HepG2 (cell line): ENCODE results near the gene OTOP3. TPM values are rescaled to one million over a fixed set of nuclear protein-coding genes. Genes with fewer than 3 reads are reported as not detected.

Source experiments
- ATAC-seq: fragments of 200-7000 bp; cut with Tn5 transposase; 3 replicates; pipeline ENCODE4 v1.9.1; 2020; ENCODE audit warnings: mild to moderate bottlenecking, moderate library complexity
- BruUV-seq: library from RNA; stranded (reverse); fragments of 400-500 nt; replicated peaks from 2 replicates; lab custom pipeline; 2021; lab: Mats Ljungman, UMichigan
- CTCF ChIA-PET: fragments of 300-600 bp; formaldehyde crosslinking; extraction: SDS; loops from one replicate; lab custom pipeline; 2021; ENCODE audit warnings: low total read pairs, inconsistent platforms, low intra/inter-chr PET ratio; lab: Yijun Ruan, JAX
- POLR2A ChIA-PET: fragments of 350-600 bp; sonication (Branson Sonifier 250); formaldehyde crosslinking; loops from one replicate; lab custom pipeline; 2020; ENCODE audit warnings: antibody characterized with exemption, inconsistent platforms; lab: Yijun Ruan, JAX
- DNase-seq: peaks from one replicate; pipeline ENCODE4 v3.0.0-alpha.2; 2015; ENCODE audit warnings: low spot score
- FAIRE-seq: peaks from 3 replicates; lab custom pipeline; 2011; peaks lifted over from hg19 to GRCh38; lab: Jason Lieb, UNC
- H2AFZ ChIP-seq: one replicate; pipeline ENCODE4 v1.6.1; 2011; ENCODE audit warnings: low read length, inconsistent platforms
- H3K27ac ChIP-seq: fragments of 300-600 bp; 3 replicates; pipeline ENCODE4 v1.8.0; 2011; ENCODE audit warnings: mixed run types, mild to moderate bottlenecking, mixed read lengths, low read length, inconsistent platforms; ENCODE audit not compliant: insufficient read depth; ENCODE audit errors: extremely low read length
- H3K27me3 ChIP-seq, 2 experiments: fragments of 200-600 bp in 1 of 2; 2 replicates in 1 of 2; 3 replicates in 1 of 2; pipeline versions ENCODE4 v1.6.0 to v1.8.0; 2011; ENCODE audit warnings: low read length in 2 of 2, mild to moderate bottlenecking in 2 of 2, moderate library complexity in 2 of 2, inconsistent platforms in 1 of 2; ENCODE audit not compliant: insufficient read depth in 2 of 2, control insufficient read depth in 1 of 2
- H3K36me3 ChIP-seq, 2 experiments: fragments of 200-600 bp in 1 of 2; replicated peaks in 1 of 2; 2 replicates in 1 of 2; 3 replicates in 1 of 2; pipeline versions ENCODE4 v1.5.1 to v1.8.0; 2011; ENCODE audit warnings: low read length in 2 of 2, inconsistent platforms in 1 of 2; ENCODE audit not compliant: insufficient read depth in 2 of 2, control insufficient read depth in 1 of 2
- H3K4me1 ChIP-seq: 2 replicates; pipeline ENCODE4 v1.5.1; 2012; ENCODE audit warnings: low read length, inconsistent platforms; ENCODE audit not compliant: insufficient read depth
- H3K4me2 ChIP-seq: 2 replicates; pipeline ENCODE4 v1.6.0; 2011; ENCODE audit warnings: low read depth, low read length, inconsistent platforms
- H3K4me3 ChIP-seq, 3 experiments: fragments of 200-600 bp in 1 of 3; sonication (generic), shearing (Covaris generic) in 1 of 3; replicated peaks in 1 of 3; 2 replicates each; pipeline ENCODE4 v1.5.1; 2011 to 2016; ENCODE audit warnings: low read length in 3 of 3, inconsistent platforms in 2 of 3, low read depth in 2 of 3, mild to moderate bottlenecking in 2 of 3, control low read depth in 1 of 3, mixed read lengths in 1 of 3; ENCODE audit not compliant: insufficient read depth in 1 of 3
- H3K79me2 ChIP-seq: one replicate; pipeline ENCODE4 v1.6.1; 2011; ENCODE audit warnings: low read length, inconsistent platforms; ENCODE audit not compliant: insufficient read depth
- H3K9ac ChIP-seq: 2 replicates; pipeline ENCODE4 v1.6.0; 2011; ENCODE audit warnings: mild to moderate bottlenecking, low read depth, low read length, inconsistent platforms; ENCODE audit not compliant: insufficient read depth
- H3K9me3 ChIP-seq: 2 replicates; pipeline ENCODE4 v1.5.1; 2012; ENCODE audit warnings: mild to moderate bottlenecking, low read length
- H4K20me1 ChIP-seq: 2 replicates; pipeline ENCODE4 v1.6.0; 2011; ENCODE audit warnings: inconsistent platforms, mild to moderate bottlenecking, low read length, moderate library complexity; ENCODE audit not compliant: insufficient read depth
- ATF7-NPFF ChIP-seq: sonication (generic); formaldehyde crosslinking; IDR thresholded peaks from 2 replicates; pipeline ENCODE4 v1.8.1; 2023; ENCODE audit warnings: mild to moderate bottlenecking, low read depth, missing genetic modification reagents, moderate library complexity
- ATM ChIP-seq: fragments of 450-650 bp; IDR thresholded peaks from 2 replicates; pipeline ENCODE4 v1.7.1; 2017; ENCODE audit warnings: mild to moderate bottlenecking, borderline replicate concordance
- DNMT1 ChIP-seq: sonication (generic); formaldehyde crosslinking; IDR thresholded peaks from 2 replicates; pipeline ENCODE4 v1.5.1; 2020; ENCODE audit warnings: mild to moderate bottlenecking, missing genetic modification reagents
- GPN1 ChIP-seq: sonication (generic); formaldehyde crosslinking; IDR thresholded peaks from 2 replicates; pipeline ENCODE4 v1.5.1; 2020; ENCODE audit warnings: missing genetic modification reagents, borderline replicate concordance
- HDAC1 ChIP-seq: sonication (generic); formaldehyde crosslinking; IDR thresholded peaks from 2 replicates; pipeline ENCODE4 v1.5.1; 2020; ENCODE audit warnings: mild to moderate bottlenecking, missing genetic modification reagents
- MED13 ChIP-seq: sonication (generic); formaldehyde crosslinking; IDR thresholded peaks from 2 replicates; pipeline ENCODE4 v1.5.0; 2020; ENCODE audit warnings: missing genetic modification reagents
- MYC ChIP-seq: sonication (generic); formaldehyde crosslinking; IDR thresholded peaks from 2 replicates; pipeline ENCODE4 v1.9.0; 2021; ENCODE audit warnings: missing genetic modification reagents, borderline replicate concordance
- NFRKB ChIP-seq: fragments of 450-650 bp; IDR thresholded peaks from 2 replicates; pipeline ENCODE4 v1.6.1; 2017
- SRY ChIP-seq: sonication (generic); formaldehyde crosslinking; IDR thresholded peaks from 2 replicates; pipeline ENCODE4 v1.8.0; 2022; ENCODE audit warnings: mild to moderate bottlenecking, missing genetic modification reagents
- YEATS4 ChIP-seq: sonication (generic); formaldehyde crosslinking; IDR thresholded peaks from 2 replicates; pipeline ENCODE4 v1.4.0; 2020; ENCODE audit warnings: missing genetic modification reagents, borderline replicate concordance
- ZBTB7B ChIP-seq: sonication (generic); formaldehyde crosslinking; IDR thresholded peaks from 2 replicates; pipeline ENCODE4 v1.4.0; 2020; ENCODE audit warnings: missing genetic modification reagents
- ZNF264 ChIP-seq: sonication (generic); formaldehyde crosslinking; IDR thresholded peaks from 2 replicates; pipeline ENCODE4 v1.4.0; 2020; ENCODE audit warnings: missing genetic modification reagents
- ZNF383 ChIP-seq: sonication (generic); formaldehyde crosslinking; IDR thresholded peaks from 2 replicates; pipeline ENCODE4 v1.4.0; 2020; ENCODE audit warnings: missing genetic modification reagents, mild to moderate bottlenecking, borderline replicate concordance
- ZNF780A ChIP-seq: sonication (generic); formaldehyde crosslinking; IDR thresholded peaks from 2 replicates; pipeline ENCODE4 v1.8.0; 2022; ENCODE audit warnings: mild to moderate bottlenecking, missing genetic modification reagents, moderate library complexity
- ZNF788 ChIP-seq: sonication (generic); formaldehyde crosslinking; IDR thresholded peaks from 2 replicates; pipeline ENCODE4 v1.5.0; 2020; ENCODE audit warnings: mild to moderate bottlenecking, missing genetic modification reagents, borderline replicate concordance
- WGBS: methylation state at CpG from one replicate; pipeline ENCODE4 v1.1.6; 2017; ENCODE audit warnings: low lambda C conversion rate; 5-methylcytosine and 5-hydroxymethylcytosine counted together
- in situ Hi-C: cut with HindIII; loops from 2 replicates; pipeline ENCODE4 v1.10.0; 2017; ENCODE audit warnings: low pct_unique_long_range_greater_than_20kb; ENCODE audit not compliant: extremely low pct_ligation_motif_present
- intact Hi-C: fragments of 100-400 bp; cut with micrococcal nuclease; formaldehyde crosslinking; loops from one replicate; pipeline ENCODE4 v1.10.0; 2022; ENCODE audit not compliant: unreplicated experiment
- polyA plus RNA-seq, 8 experiments: library from polyadenylated mRNA; depleted of rRNA in 3 of 8; stranded (reverse) in 7 of 8; unstranded in 1 of 8; fragments of >200 nt; fragmentation: Illumina TruSeq in 4 of 8; extraction: Trizol in 4 of 8; gene quantifications; 2 replicates each; pipeline versions ENCODE4 v1.2.1 to v1.2.3, GENCODE V29; 2011 to 2016; ENCODE audit warnings: low read depth in 4 of 8, missing spikeins in 1 of 8, mixed read lengths in 1 of 8; ENCODE audit not compliant: insufficient read depth in 1 of 8
- total RNA-seq, 5 experiments: library from RNA; depleted of rRNA; stranded (reverse); fragments of >200 nt; fragmentation: Illumina TruSeq; extraction: Trizol; gene quantifications; 2 replicates each; pipeline ENCODE4 v1.2.3, GENCODE V29; 2016; ENCODE audit warnings: low read depth in 1 of 5
- TF ChIP-seq, protein P1 (sequence below): IDR thresholded peaks from 2 replicates; pipeline ENCODE4 v1.6.1; 2016; ENCODE audit warnings: mild to moderate bottlenecking
- TF ChIP-seq, protein P2 (sequence below): sonication (generic); formaldehyde crosslinking; IDR thresholded peaks from 2 replicates; pipeline ENCODE4 v1.5.1; 2020; ENCODE audit warnings: mild to moderate bottlenecking, missing genetic modification reagents
- TF ChIP-seq, protein P3 (sequence below): sonication (generic); formaldehyde crosslinking; IDR thresholded peaks from 2 replicates; pipeline ENCODE4 v1.4.0; 2020; ENCODE audit warnings: mild to moderate bottlenecking, low read depth, missing genetic modification reagents

The OTOP3 gene
- total and polyA plus RNA-seq, 2 of the 13 experiments (the other 11 are each of a cell fraction or from before 2014, with no cell fraction given), result not detected

DNA sequence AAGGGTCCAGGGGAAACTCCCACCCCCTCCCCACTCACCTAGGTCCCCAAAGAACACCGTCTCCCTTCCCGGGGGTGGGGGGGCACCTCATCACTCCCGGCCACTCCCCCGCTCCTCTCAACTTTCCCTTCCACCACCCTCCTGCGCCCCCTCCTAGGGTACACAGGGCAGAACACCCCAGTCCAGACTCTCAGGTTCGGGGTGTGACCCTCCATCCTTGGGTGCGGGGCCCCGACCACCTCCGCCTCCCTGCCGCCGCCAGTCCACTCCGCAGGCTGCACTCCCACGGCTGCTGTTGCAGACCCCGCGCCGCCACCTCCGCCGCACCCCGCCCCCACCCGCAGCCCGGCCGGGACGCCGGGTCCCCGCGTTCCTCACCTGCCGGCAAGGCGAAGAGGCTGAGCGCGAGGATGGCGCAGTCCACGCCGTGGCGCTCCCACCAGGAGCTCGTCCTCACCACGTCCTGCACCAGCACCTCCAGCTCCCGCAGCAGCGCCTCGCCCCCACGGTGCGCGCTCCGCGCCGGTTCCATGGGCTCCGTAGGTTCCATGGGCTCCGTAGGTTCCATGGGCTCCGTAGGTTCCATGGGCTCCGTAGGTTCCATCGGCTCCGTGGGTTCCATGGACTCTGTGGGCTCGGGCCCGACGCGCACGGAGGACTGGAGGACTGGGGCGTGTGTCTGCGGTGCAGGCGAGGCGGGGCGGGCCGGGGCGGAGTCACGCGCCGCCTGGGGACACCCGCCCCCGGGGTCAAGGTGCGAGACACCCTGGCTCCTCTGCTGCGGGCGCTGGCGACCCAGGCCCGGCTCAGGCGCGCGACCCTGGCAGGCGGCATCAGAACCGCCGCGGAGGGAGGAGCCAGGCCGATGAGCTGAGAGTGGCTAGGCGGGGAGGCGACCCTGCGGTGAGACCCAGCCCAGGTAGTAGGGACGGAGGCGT, 42.5 kb upstream of the OTOP3 start, which contains the start of gene FADS6:
TSS of gene FADS6 (minus strand) at position 660 of the 938 bp plus-strand sequence. CDS start at position 622, 38 bp downstream.
- Histone ChIP-seq H3K4me1 (peaks cover 26% of the 10 kb centered on the region), H3K27ac (no peak within 1 kb of the TSS), H3K4me3 (peak within 1 kb of the TSS; percentile 26 to 61 (median 41); a peak in 4 of 6 replicates), H3K27me3 (peaks cover 10 to 71% of the 10 kb centered on the region in 2 experiments), H3K9ac (no peak within 1 kb of the TSS), H3K36me3 (no peaks in the 10 kb centered on the region), H2AFZ (no peak within 1 kb of the TSS), H4K20me1 (no peaks in the 10 kb centered on the region), H3K4me2 (peak within 1 kb of the TSS; percentile 77), H3K9me3 (no peaks in the 10 kb centered on the region), H3K79me2 (no peaks in the 10 kb centered on the region)
- DNase-seq (no peak), FAIRE-seq (no peak), ATAC-seq (peak; percentile 61)
- intact Hi-C loops (no loop called here), in situ Hi-C loops (no loop called here)
- WGBS, result 51% methylated on average over 48 of the region's 86 CpGs
- no TSS peak for BruUV-seq
- ChIA-PET CTCF (no interaction called here), POLR2A (interaction anchor here (1.4 kb wide), 1 partner anchor 20 kb away, joined by 9 read pairs; the partner anchor contains the start of gene FDXR)
- TF ChIP-seq ATM (no peak), SRY (CRISPR knock-in tag) (no peak), YEATS4 (CRISPR knock-in tag) (0 out of 2 replicates have a peak, but pooled peaks have one; percentile 14), HDAC1 (no peak), ZNF264 (no peak), ZNF788 (CRISPR knock-in tag) (0 out of 2 replicates have a peak, but pooled peaks have one; percentile 1), ATF7-NPFF (CRISPR knock-in tag) (no peak), MED13 (CRISPR knock-in tag) (no peak), ZBTB7B (CRISPR knock-in tag) (no peak), ZNF383 (CRISPR knock-in tag) (no peak), MYC (CRISPR knock-in tag) (0 out of 2 replicates have a peak, but pooled peaks have one; percentile 33), DNMT1 (CRISPR knock-in tag) (peak; percentile 64), NFRKB (no peak), ZNF780A (CRISPR knock-in tag) (no peak), GPN1 (CRISPR knock-in tag) (no peak)
- TF ChIP-seq, protein P1, sequence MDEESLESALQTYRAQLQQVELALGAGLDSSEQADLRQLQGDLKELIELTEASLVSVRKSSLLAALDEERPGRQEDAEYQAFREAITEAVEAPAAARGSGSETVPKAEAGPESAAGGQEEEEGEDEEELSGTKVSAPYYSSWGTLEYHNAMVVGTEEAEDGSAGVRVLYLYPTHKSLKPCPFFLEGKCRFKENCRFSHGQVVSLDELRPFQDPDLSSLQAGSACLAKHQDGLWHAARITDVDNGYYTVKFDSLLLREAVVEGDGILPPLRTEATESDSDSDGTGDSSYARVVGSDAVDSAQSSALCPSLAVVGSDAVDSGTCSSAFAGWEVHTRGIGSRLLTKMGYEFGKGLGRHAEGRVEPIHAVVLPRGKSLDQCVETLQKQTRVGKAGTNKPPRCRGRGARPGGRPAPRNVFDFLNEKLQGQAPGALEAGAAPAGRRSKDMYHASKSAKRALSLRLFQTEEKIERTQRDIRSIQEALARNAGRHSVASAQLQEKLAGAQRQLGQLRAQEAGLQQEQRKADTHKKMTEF (CRISPR knock-in tag), result no peak
- TF ChIP-seq, protein P2, sequence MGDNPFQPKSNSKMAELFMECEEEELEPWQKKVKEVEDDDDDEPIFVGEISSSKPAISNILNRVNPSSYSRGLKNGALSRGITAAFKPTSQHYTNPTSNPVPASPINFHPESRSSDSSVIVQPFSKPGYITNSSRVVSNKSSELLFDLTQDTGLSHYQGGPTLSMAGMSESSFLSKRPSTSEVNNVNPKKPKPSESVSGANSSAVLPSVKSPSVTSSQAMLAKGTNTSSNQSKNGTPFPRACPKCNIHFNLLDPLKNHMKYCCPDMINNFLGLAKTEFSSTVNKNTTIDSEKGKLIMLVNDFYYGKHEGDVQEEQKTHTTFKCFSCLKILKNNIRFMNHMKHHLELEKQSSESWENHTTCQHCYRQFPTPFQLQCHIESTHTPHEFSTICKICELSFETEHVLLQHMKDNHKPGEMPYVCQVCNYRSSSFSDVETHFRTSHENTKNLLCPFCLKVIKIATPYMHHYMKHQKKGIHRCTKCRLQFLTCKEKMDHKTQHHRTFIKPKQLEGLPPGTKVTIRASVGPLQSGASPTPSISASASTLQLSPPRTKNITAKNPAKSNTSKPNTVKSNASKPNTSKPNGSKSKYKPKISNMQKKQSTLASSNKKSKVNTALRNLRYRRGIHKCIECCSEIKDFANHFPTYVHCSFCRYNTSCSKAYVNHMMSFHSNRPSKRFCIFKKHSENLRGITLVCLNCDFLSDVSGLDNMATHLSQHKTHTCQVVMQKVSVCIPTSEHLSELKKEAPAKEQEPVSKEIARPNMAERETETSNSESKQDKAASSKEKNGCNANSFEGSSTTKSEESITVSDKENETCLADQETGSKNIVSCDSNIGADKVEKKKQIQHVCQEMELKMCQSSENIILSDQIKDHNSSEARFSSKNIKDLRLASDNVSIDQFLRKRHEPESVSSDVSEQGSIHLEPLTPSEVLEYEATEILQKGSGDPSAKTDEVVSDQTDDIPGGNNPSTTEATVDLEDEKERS (CRISPR knock-in tag), result no peak
- TF ChIP-seq, protein P3, sequence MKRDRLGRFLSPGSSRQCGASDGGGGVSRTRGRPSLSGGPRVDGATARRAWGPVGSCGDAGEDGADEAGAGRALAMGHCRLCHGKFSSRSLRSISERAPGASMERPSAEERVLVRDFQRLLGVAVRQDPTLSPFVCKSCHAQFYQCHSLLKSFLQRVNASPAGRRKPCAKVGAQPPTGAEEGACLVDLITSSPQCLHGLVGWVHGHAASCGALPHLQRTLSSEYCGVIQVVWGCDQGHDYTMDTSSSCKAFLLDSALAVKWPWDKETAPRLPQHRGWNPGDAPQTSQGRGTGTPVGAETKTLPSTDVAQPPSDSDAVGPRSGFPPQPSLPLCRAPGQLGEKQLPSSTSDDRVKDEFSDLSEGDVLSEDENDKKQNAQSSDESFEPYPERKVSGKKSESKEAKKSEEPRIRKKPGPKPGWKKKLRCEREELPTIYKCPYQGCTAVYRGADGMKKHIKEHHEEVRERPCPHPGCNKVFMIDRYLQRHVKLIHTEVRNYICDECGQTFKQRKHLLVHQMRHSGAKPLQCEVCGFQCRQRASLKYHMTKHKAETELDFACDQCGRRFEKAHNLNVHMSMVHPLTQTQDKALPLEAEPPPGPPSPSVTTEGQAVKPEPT (CRISPR knock-in tag), result no peak
